ENCODE data around the gene ZCCHC14. TPM values are rescaled to one million over a fixed set of nuclear protein-coding genes. Genes with fewer than 3 reads are reported as not detected.

Gene ZCCHC14
- total RNA-seq, 2 donors from 2014 or later = 33.0 to 45.6 TPM

DNA sequence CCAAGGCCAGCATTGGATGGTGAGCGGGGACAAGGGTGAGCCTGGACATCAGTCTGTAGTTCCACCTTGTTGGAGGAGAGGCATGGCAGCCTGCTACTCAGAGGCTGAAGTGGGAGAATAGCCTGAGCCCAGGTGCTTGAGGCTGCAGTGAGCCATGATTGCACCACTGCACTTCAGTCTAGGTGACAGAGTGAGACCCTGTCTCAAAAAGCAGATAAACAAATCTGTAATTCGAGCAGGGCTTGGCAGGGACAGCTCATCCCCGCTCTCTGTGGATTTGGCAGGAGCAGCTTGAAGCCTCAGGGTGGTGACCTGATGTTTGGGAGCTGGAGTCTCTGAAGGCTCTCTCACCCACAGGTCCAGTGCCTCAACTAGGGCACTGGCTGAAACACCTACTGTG is 38.6 kb upstream of the ZCCHC14 start:
- H3K27ac ChIP-seq = no peak overlapping the region
- no peaks in the 10 kb centered on the region for H3K4me1 ChIP-seq (ENCODE audit: control insufficient read depth in 1 of 2, low read depth in 2 of 2)
- no peak overlapping the region for H3K4me3 ChIP-seq
- ATAC-seq (ENCODE audit: insufficient number of reproducible peaks, low FRiP score, low read depth) = no peak
- no peak for DNase-seq (ENCODE audit: low spot score)
- TF ChIP-seq, protein P1, sequence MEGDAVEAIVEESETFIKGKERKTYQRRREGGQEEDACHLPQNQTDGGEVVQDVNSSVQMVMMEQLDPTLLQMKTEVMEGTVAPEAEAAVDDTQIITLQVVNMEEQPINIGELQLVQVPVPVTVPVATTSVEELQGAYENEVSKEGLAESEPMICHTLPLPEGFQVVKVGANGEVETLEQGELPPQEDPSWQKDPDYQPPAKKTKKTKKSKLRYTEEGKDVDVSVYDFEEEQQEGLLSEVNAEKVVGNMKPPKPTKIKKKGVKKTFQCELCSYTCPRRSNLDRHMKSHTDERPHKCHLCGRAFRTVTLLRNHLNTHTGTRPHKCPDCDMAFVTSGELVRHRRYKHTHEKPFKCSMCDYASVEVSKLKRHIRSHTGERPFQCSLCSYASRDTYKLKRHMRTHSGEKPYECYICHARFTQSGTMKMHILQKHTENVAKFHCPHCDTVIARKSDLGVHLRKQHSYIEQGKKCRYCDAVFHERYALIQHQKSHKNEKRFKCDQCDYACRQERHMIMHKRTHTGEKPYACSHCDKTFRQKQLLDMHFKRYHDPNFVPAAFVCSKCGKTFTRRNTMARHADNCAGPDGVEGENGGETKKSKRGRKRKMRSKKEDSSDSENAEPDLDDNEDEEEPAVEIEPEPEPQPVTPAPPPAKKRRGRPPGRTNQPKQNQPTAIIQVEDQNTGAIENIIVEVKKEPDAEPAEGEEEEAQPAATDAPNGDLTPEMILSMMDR (IDR thresholded peaks at IDR 0.05) = no peak
- H3K9me3 ChIP-seq = peaks cover 11% of the 10 kb centered on the region
- H3K27me3 ChIP-seq (replicated peaks; ENCODE audit: insufficient read depth) = no peaks in the 10 kb centered on the region
- H3K36me3 ChIP-seq = no peaks in the 10 kb centered on the region

DNA sequence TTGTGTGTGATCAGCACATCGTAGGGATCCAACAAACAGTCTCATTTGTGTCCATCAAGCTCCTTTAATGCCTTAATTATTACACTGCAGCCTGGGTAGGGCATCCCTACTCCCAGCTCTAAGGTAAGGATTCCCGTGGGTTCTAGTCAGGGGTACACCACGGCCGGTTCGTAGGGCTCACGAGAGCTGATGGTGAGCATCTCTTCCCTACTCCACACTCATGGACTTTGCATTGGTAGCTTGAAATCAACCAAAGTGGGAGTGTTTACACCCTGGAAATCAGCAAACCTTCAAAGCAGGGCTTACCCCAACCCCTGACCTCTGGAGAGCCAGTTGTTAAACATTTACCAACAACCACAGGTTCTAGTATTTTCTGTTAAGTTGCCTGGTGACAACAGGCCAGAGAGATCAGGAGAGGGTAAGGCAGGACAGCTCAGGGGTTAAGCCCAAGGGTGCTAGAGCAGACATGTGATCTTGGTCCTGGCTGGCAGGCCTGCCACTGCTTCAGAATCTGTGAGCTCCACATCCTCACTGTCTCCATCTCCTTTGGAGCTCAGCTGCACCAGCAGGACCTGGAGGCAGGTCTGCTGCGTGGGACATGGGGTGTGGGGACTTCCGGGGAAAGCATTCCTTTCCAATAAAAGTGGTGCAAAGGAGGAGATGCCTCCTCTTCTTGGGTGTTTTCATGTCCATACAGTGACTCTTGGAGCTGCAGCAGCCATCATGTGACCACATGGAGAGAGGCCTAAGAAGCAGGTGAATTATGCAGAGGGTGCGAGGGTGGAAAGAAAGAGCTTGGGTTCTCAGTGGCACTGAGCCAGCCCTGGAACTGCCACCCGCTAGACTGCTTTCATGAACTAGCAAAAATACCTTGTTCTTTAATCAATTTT is 36.1 kb upstream of the ZCCHC14 start:
- Histone ChIP-seq H3K27ac (no peak overlapping the region), H3K4me3 (no peak overlapping the region), H3K4me1 (ENCODE audit: control insufficient read depth in 1 of 2, low read depth in 2 of 2) (no peaks in the 10 kb centered on the region), H3K36me3 (no peaks in the 10 kb centered on the region), H3K27me3 (replicated peaks; ENCODE audit: insufficient read depth) (no peaks in the 10 kb centered on the region), H3K9me3 (peaks cover 11% of the 10 kb centered on the region)
- TF ChIP-seq, protein P1 (IDR thresholded peaks at IDR 0.05) = no peak
- ATAC-seq (ENCODE audit: insufficient number of reproducible peaks, low FRiP score, low read depth) (no peak), DNase-seq (ENCODE audit: low spot score) (no peak)

DNA sequence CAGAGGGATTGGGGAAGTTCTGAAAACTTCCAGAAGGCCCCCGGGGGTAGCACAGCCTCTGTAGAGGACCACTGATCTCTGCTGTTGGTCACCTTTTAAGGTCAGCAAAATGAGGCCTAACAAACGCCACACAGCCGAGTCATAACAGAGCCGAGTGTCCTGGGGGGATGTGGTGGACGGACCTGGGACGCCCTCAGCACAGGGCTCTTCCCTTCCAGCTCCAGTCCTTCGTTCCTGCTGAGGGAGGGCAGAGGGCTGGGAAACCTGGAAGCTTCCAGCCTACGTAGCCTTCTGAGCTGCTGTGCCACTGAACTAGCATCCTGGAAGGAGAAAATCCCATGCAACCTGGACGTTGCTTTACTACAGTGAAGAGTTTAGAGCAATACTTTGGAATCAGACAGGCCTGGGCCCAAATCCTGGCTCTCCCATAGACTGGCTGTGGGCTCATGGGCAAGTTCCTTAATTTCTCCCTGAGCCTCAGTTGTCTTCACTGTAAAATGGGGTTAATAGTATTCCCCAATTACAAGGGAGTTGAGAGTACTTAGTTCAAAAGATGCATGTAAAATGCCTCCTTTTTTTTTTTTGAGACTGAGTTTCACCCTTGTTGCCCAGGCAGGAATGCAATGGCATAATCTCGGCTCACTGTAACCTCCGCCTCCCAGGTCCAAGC is 34.4 kb upstream of the ZCCHC14 start:
- H3K27me3 ChIP-seq (replicated peaks; ENCODE audit: insufficient read depth) = no peaks in the 10 kb centered on the region
- DNase-seq (ENCODE audit: low spot score) (no peak), ATAC-seq (ENCODE audit: insufficient number of reproducible peaks, low FRiP score, low read depth) (no peak)
- H3K9me3 ChIP-seq = peaks cover 2% of the 10 kb centered on the region
- TF ChIP-seq, protein P1 (IDR thresholded peaks at IDR 0.05) = no peak
- H3K36me3 ChIP-seq = no peaks in the 10 kb centered on the region
- H3K4me1 ChIP-seq (ENCODE audit: control insufficient read depth in 1 of 2, low read depth in 2 of 2) = no peaks in the 10 kb centered on the region
- H3K27ac ChIP-seq = no peak overlapping the region
- H3K4me3 ChIP-seq = no peak overlapping the region

DNA sequence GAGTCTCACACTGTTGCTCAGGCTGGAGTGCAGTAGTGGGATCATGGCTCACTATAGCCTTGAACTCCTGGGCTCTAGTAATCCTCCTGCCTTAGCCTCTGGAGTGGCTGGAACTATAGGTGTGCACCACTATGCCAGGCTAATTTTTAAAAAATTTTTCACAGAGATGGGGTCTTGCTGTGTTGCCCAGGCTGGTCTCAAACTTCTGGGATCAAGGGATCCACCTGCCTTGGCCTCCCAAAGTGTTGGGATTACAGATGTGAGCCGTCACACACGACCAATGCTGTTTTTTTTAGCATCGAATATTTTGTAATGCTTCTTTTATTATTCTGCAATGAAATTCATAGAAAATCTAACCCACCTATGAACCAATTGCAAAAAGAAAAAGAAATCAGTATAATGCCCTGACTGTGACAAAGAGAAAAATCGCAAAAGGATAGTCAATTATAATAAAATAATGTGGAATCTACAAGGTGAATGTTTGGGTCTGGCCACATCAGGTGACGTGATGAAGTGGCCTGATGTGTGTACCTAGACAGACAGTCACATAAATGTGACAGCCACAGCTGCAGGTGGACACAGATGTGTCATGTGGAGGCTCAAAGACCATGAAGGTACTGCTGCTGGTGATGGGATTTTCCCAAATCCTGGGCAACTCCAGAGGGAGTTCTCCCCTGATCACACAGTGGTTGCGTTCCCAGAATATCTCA is 33.6 kb upstream of the ZCCHC14 start:
- Histone ChIP-seq H3K27ac (no peak overlapping the region), H3K9me3 (peaks cover 2% of the 10 kb centered on the region), H3K27me3 (replicated peaks; ENCODE audit: insufficient read depth) (no peaks in the 10 kb centered on the region), H3K36me3 (no peaks in the 10 kb centered on the region), H3K4me1 (ENCODE audit: control insufficient read depth in 1 of 2, low read depth in 2 of 2) (no peaks in the 10 kb centered on the region), H3K4me3 (no peak overlapping the region)
- ATAC-seq (ENCODE audit: insufficient number of reproducible peaks, low FRiP score, low read depth) (no peak), DNase-seq (ENCODE audit: low spot score) (no peak)
- TF ChIP-seq, protein P1 (IDR thresholded peaks at IDR 0.05) = no peak

DNA sequence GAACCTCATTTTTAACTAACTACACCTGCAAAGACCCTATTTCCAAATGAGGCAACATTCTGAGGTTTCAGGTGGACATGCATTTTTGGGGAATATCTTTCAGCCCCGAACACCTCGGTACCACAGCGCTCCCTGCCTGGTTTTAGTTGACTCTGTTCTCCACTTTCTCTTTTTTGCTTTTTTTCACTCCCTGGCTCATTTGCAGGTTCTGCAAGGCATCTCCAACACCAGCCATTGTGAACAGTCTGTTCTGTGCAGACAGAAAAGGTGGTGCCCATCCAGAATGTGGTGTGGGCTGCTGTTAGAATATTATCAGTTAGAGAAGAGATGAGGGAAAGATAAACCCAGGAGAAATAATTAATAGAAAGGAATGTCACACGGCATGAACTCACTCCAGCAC is 32.5 kb upstream of the ZCCHC14 start:
- H3K27ac ChIP-seq = no peak overlapping the region
- ATAC-seq (ENCODE audit: insufficient number of reproducible peaks, low FRiP score, low read depth) = no peak
- no peaks in the 10 kb centered on the region for H3K4me1 ChIP-seq (ENCODE audit: control insufficient read depth in 1 of 2, low read depth in 2 of 2)
- H3K4me3 ChIP-seq = no peak overlapping the region
- TF ChIP-seq, protein P1 (IDR thresholded peaks at IDR 0.05) = no peak
- no peaks in the 10 kb centered on the region for H3K27me3 ChIP-seq (replicated peaks; ENCODE audit: insufficient read depth)
- H3K9me3 ChIP-seq = peaks cover 2% of the 10 kb centered on the region
- no peak for DNase-seq (ENCODE audit: low spot score)
- no peaks in the 10 kb centered on the region for H3K36me3 ChIP-seq
